ENCODE data around the gene C12orf76. TPM values are rescaled to one million over a fixed set of nuclear protein-coding genes. Genes with fewer than 3 reads are reported as not detected.

The C12orf76 gene
- total and polyA plus RNA-seq, 2 of the 13 experiments (the other 11 are each of a cell fraction or from before 2014, with no cell fraction given), result 15.8 to 38.4 TPM

- TF ChIP-seq, protein P1, sequence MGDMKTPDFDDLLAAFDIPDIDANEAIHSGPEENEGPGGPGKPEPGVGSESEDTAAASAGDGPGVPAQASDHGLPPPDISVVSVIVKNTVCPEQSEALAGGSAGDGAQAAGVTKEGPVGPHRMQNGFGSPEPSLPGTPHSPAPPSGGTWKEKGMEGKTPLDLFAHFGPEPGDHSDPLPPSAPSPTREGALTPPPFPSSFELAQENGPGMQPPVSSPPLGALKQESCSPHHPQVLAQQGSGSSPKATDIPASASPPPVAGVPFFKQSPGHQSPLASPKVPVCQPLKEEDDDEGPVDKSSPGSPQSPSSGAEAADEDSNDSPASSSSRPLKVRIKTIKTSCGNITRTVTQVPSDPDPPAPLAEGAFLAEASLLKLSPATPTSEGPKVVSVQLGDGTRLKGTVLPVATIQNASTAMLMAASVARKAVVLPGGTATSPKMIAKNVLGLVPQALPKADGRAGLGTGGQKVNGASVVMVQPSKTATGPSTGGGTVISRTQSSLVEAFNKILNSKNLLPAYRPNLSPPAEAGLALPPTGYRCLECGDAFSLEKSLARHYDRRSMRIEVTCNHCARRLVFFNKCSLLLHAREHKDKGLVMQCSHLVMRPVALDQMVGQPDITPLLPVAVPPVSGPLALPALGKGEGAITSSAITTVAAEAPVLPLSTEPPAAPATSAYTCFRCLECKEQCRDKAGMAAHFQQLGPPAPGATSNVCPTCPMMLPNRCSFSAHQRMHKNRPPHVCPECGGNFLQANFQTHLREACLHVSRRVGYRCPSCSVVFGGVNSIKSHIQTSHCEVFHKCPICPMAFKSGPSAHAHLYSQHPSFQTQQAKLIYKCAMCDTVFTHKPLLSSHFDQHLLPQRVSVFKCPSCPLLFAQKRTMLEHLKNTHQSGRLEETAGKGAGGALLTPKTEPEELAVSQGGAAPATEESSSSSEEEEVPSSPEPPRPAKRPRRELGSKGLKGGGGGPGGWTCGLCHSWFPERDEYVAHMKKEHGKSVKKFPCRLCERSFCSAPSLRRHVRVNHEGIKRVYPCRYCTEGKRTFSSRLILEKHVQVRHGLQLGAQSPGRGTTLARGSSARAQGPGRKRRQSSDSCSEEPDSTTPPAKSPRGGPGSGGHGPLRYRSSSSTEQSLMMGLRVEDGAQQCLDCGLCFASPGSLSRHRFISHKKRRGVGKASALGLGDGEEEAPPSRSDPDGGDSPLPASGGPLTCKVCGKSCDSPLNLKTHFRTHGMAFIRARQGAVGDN (CRISPR knock-in tag; IDR thresholded peaks at IDR 0.05), result peak; percentile 84
- TF ChIP-seq, protein P2, sequence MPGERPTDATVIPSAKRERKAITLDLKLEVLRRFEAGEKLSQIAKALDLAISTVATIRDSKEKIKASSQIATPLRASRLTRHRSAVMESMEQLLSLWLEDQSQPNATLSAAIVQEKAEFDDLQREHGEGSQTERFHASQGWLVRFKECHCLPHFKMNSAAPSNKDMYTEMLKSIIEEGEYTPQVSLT (CRISPR knock-in tag; IDR thresholded peaks at IDR 0.05; ENCODE audit: borderline replicate concordance, low read depth), result no peak
- TF ChIP-seq PLRG1 (conservative IDR thresholded peaks at IDR 0.05) (no peak), ZNF281 (CRISPR knock-in tag; IDR thresholded peaks at IDR 0.05; ENCODE audit: borderline replicate concordance) (no peak), POLR2AphosphoS5 (IDR thresholded peaks at IDR 0.05; ENCODE audit: low read depth, low read length) (peak; percentile 76), SALL1 (CRISPR knock-in tag; IDR thresholded peaks at IDR 0.05) (peak; percentile 90), HIVEP1 (CRISPR knock-in tag; IDR thresholded peaks at IDR 0.05) (no peak), ZNF629 (CRISPR knock-in tag; conservative IDR thresholded peaks at IDR 0.05) (0 out of 2 replicates have a peak, but pooled peaks have one; percentile 6), REL (CRISPR knock-in tag; conservative IDR thresholded peaks at IDR 0.05) (no peak), ZBTB34 (CRISPR knock-in tag; IDR thresholded peaks at IDR 0.05) (no peak), ZNF761 (CRISPR knock-in tag; conservative IDR thresholded peaks at IDR 0.05) (no peak), ZNF264 (CRISPR knock-in tag; IDR thresholded peaks at IDR 0.05) (peak; percentile 29; the same call in 1 of the 2 replicates), ZNF652 (CRISPR knock-in tag; IDR thresholded peaks at IDR 0.05; ENCODE audit: borderline replicate concordance, low read depth) (no peak), MXD3 (CRISPR knock-in tag; IDR thresholded peaks at IDR 0.05) (no peak), PRPF4 (IDR thresholded peaks at IDR 0.05; ENCODE audit: low read depth, low read length, poor library complexity, severe bottlenecking) (no peak), MEIS2 (CRISPR knock-in tag; IDR thresholded peaks at IDR 0.05) (0 out of 2 replicates have a peak, but pooled peaks have one; percentile 45), ZNF841 (CRISPR knock-in tag; IDR thresholded peaks at IDR 0.05; ENCODE audit: borderline replicate concordance) (no peak)
- TF ChIP-seq, protein P3, sequence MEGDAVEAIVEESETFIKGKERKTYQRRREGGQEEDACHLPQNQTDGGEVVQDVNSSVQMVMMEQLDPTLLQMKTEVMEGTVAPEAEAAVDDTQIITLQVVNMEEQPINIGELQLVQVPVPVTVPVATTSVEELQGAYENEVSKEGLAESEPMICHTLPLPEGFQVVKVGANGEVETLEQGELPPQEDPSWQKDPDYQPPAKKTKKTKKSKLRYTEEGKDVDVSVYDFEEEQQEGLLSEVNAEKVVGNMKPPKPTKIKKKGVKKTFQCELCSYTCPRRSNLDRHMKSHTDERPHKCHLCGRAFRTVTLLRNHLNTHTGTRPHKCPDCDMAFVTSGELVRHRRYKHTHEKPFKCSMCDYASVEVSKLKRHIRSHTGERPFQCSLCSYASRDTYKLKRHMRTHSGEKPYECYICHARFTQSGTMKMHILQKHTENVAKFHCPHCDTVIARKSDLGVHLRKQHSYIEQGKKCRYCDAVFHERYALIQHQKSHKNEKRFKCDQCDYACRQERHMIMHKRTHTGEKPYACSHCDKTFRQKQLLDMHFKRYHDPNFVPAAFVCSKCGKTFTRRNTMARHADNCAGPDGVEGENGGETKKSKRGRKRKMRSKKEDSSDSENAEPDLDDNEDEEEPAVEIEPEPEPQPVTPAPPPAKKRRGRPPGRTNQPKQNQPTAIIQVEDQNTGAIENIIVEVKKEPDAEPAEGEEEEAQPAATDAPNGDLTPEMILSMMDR (CRISPR knock-in tag; IDR thresholded peaks at IDR 0.05), result no peak
These were observed 49.2 kb downstream of the C12orf76 start, which contains the start of gene ANKRD13A (continued) for GRCh38 chr12:109998904-109999648.

All from HepG2 (cell line).